ENCODE data around the gene OR2V2. TPM values are rescaled to one million over a fixed set of nuclear protein-coding genes. Genes with fewer than 3 reads are reported as not detected.
A peak's percentile ranks its signal among the peaks of the same experiment; 100 is the strongest.

The OR2V2 gene
- polyA plus RNA-seq, 1 donor from 2014 or later = not detected

GRCh38 chr5:181204113-181204825 lies 56.9 kb downstream of the OR2V2 start:
- H2AFZ ChIP-seq (ENCODE audit: low read depth, low read length) = no peak overlapping the region
- peaks cover 6% of the 10 kb centered on the region for H3F3A ChIP-seq (ENCODE audit: insufficient read depth, low read length, poor library complexity, severe bottlenecking)
- no peak overlapping the region for H3K27ac ChIP-seq (ENCODE audit: low read length)
- H3K36me3 ChIP-seq (ENCODE audit: insufficient read depth, low read length) = no peaks in the 10 kb centered on the region
- peak overlapping the region; percentile 77 for H3K4me3 ChIP-seq (ENCODE audit: low read length)
- H3K27me3 ChIP-seq (ENCODE audit: insufficient read depth, low read depth, low read length) = peaks cover 57% of the 10 kb centered on the region
- no peaks in the 10 kb centered on the region for H4K20me1 ChIP-seq (ENCODE audit: insufficient read depth)
- peak overlapping the region; percentile 50 for H3K9ac ChIP-seq (ENCODE audit: low read length)
- no peaks in the 10 kb centered on the region for H3K79me2 ChIP-seq (replicated peaks; ENCODE audit: insufficient read depth, low read length)
- no peak for TF ChIP-seq TAF1 (IDR thresholded peaks at IDR 0.05; ENCODE audit: low read depth)
- peak; percentile 54 for TF ChIP-seq MXI1 (conservative IDR thresholded peaks at IDR 0.05; ENCODE audit: poor library complexity, severe bottlenecking)
- H3K9me3 ChIP-seq (ENCODE audit: low read length) = no peaks in the 10 kb centered on the region
- H3K4me2 ChIP-seq (ENCODE audit: low read length) = no peak overlapping the region
- H3K9me2 ChIP-seq (ENCODE audit: insufficient read depth, low read length) = no peaks in the 10 kb centered on the region

- Histone ChIP-seq H3K9ac (ENCODE audit: low read length) (peak within 1 kb of the TSS; percentile 50), H3K27me3 (ENCODE audit: insufficient read depth, low read depth, low read length) (peaks cover 55% of the 10 kb centered on the region), H3K9me2 (ENCODE audit: insufficient read depth, low read length) (no peaks in the 10 kb centered on the region), H2AFZ (ENCODE audit: low read depth, low read length) (no peak within 1 kb of the TSS), H3K9me3 (ENCODE audit: low read length) (no peaks in the 10 kb centered on the region), H3F3A (ENCODE audit: insufficient read depth, low read length, poor library complexity, severe bottlenecking) (peaks cover 6% of the 10 kb centered on the region), H3K4me3 (ENCODE audit: low read length) (peak within 1 kb of the TSS; percentile 77), H4K20me1 (ENCODE audit: insufficient read depth) (no peaks in the 10 kb centered on the region), H3K4me2 (ENCODE audit: low read length) (peak within 1 kb of the TSS; percentile 64), H3K27ac (ENCODE audit: low read length) (no peak within 1 kb of the TSS), H3K79me2 (replicated peaks; ENCODE audit: insufficient read depth, low read length) (no peaks in the 10 kb centered on the region), H3K36me3 (ENCODE audit: insufficient read depth, low read length) (no peaks in the 10 kb centered on the region)
- TF ChIP-seq MXI1 (conservative IDR thresholded peaks at IDR 0.05; ENCODE audit: poor library complexity, severe bottlenecking) (peak; percentile 14), CTCF (IDR thresholded peaks at IDR 0.05; ENCODE audit: poor library complexity, severe bottlenecking) (peak; percentile 10), RAD21 (conservative IDR thresholded peaks at IDR 0.05) (peak; percentile 8), POLR2AphosphoS5 (IDR thresholded peaks at IDR 0.05) (no peak)
Observed at GRCh38 chr5:181204826-181205760, 57.7 kb downstream of the OR2V2 start, which contains the start of gene TRIM7. Gene TRIM7, minus strand, starts transcription at chr5:181205196. Its CDS starts 86 bp downstream, at chr5:181205110.

GRCh38 chr5:181205761-181206649 lies 58.6 kb downstream of the OR2V2 start:
- H3K27ac ChIP-seq (ENCODE audit: low read length) = no peak overlapping the region

More at GRCh38 chr5:181205761-181206649, 58.6 kb downstream of the OR2V2 start:
- Histone ChIP-seq H3K4me2 (ENCODE audit: low read length) (peak overlapping the region; percentile 64), H3K79me2 (replicated peaks; ENCODE audit: insufficient read depth, low read length) (no peaks in the 10 kb centered on the region), H3K9ac (ENCODE audit: low read length) (peak overlapping the region; percentile 50), H2AFZ (ENCODE audit: low read depth, low read length) (no peak overlapping the region), H3K9me3 (ENCODE audit: low read length) (no peaks in the 10 kb centered on the region), H3K27me3 (ENCODE audit: insufficient read depth, low read depth, low read length) (peaks cover 46% of the 10 kb centered on the region), H3K4me3 (ENCODE audit: low read length) (peak overlapping the region; percentile 77), H3F3A (ENCODE audit: insufficient read depth, low read length, poor library complexity, severe bottlenecking) (peaks cover 6% of the 10 kb centered on the region), H3K9me2 (ENCODE audit: insufficient read depth, low read length) (no peaks in the 10 kb centered on the region), H3K36me3 (ENCODE audit: insufficient read depth, low read length) (no peaks in the 10 kb centered on the region), H4K20me1 (ENCODE audit: insufficient read depth) (no peaks in the 10 kb centered on the region)
- no peak for TF ChIP-seq EP300 (conservative IDR thresholded peaks at IDR 0.05; ENCODE audit: poor library complexity, severe bottlenecking)
- TF ChIP-seq POLR2AphosphoS5 (IDR thresholded peaks at IDR 0.05) = no peak
- no peak for TF ChIP-seq EZH2 (IDR thresholded peaks at IDR 0.05; ENCODE audit: borderline replicate concordance, insufficient read depth, low read length, poor library complexity, severe bottlenecking)
- TF ChIP-seq REST (IDR thresholded peaks at IDR 0.05; ENCODE audit: borderline replicate concordance) = no peak
- TF ChIP-seq SMC3 (conservative IDR thresholded peaks at IDR 0.05; ENCODE audit: poor library complexity) = no peak
- TF ChIP-seq RAD21 (conservative IDR thresholded peaks at IDR 0.05) = no peak
- no peak for TF ChIP-seq MXI1 (conservative IDR thresholded peaks at IDR 0.05; ENCODE audit: poor library complexity, severe bottlenecking)
- TF ChIP-seq CTCF (IDR thresholded peaks at IDR 0.05; ENCODE audit: poor library complexity, severe bottlenecking) = no peak
- TF ChIP-seq TAF1 (IDR thresholded peaks at IDR 0.05; ENCODE audit: low read depth) = no peak
